Measurements from ENCODE around the gene C12orf43. TPM values are rescaled to one million over a fixed set of nuclear protein-coding genes. Genes with fewer than 3 reads are reported as not detected.
A peak's percentile ranks its signal among the peaks of the same experiment; 100 is the strongest.

C12orf43 gene
- total RNA-seq, 1 donor from 2014 or later: 12.8 TPM

DNA sequence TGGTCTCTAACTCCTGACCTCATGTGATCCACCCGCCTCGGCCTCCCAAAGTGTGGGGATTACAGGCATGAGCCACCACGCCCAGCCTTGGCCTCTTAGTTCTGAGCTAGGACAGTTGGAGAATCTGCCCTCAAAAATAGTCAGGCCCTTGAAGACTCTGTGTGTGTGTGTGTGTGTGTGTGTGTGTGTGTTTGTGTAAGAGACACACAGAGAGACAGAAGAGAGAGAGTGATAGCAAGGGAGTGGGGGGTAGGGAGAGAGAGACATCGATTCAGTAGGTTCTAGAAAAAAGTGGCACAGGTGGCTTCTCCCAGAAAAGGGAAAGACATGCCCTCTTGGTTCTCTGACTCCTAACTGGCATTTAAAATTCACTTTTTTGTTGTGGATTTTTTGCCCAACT lies 32.5 kb downstream of the C12orf43 start:
- Mint-ChIP-seq H3K27ac (no peak overlapping the region), H3K27me3 (ENCODE audit: insufficient read depth, low read depth) (peaks cover 3% of the 10 kb centered on the region), H3K4me1 (peaks cover 16% of the 10 kb centered on the region), H3K4me3 (no peak overlapping the region), H3K9me3 (no peaks in the 10 kb centered on the region), H3K36me3 (no peaks in the 10 kb centered on the region)
- no peak for TF ChIP-seq EZH2 (IDR thresholded peaks at IDR 0.05)
- TF ChIP-seq, protein P1, sequence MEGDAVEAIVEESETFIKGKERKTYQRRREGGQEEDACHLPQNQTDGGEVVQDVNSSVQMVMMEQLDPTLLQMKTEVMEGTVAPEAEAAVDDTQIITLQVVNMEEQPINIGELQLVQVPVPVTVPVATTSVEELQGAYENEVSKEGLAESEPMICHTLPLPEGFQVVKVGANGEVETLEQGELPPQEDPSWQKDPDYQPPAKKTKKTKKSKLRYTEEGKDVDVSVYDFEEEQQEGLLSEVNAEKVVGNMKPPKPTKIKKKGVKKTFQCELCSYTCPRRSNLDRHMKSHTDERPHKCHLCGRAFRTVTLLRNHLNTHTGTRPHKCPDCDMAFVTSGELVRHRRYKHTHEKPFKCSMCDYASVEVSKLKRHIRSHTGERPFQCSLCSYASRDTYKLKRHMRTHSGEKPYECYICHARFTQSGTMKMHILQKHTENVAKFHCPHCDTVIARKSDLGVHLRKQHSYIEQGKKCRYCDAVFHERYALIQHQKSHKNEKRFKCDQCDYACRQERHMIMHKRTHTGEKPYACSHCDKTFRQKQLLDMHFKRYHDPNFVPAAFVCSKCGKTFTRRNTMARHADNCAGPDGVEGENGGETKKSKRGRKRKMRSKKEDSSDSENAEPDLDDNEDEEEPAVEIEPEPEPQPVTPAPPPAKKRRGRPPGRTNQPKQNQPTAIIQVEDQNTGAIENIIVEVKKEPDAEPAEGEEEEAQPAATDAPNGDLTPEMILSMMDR (IDR thresholded peaks at IDR 0.05): no peak
- TF ChIP-seq EZH2phosphoT487 (IDR thresholded peaks at IDR 0.05): no peak
- Histone ChIP-seq H3K4me3 (no peak overlapping the region), H3K9ac (no peak overlapping the region), H3K27me3 (no peaks in the 10 kb centered on the region), H4K20me1 (ENCODE audit: low read depth) (no peaks in the 10 kb centered on the region), H3K27ac (no peak overlapping the region), H3F3A (ENCODE audit: low read depth) (no peaks in the 10 kb centered on the region), H3K36me3 (no peaks in the 10 kb centered on the region), H3K79me2 (ENCODE audit: low read depth) (no peaks in the 10 kb centered on the region), H3K4me1 (peaks cover 10% of the 10 kb centered on the region), H3K9me3 (ENCODE audit: low read depth) (no peaks in the 10 kb centered on the region), H3K4me2 (no peak overlapping the region), H2AFZ (replicated peaks) (peak overlapping the region; percentile 34)
- no peak for DNase-seq (ENCODE audit: low spot score)

DNA sequence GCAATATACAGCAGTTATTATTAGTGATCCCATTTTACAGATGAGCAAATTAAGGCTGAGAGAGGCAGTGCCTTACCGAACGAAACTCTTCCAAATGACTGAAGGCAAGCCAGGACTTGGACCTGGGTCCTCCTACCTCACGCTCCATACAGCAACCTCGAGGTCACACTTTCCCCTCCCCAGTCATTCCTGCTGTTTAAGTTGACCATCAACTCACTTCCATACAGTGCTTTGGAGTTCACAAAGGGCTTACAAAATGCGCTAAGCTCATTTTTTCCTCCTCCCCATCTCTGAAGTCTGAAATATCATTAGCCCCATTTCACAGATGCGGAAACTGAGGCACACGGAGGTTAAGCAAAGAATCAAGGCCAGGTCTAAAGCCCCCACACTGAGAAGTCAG lies 33.6 kb downstream of the C12orf43 start:
- no peaks in the 10 kb centered on the region for H4K20me1 ChIP-seq (ENCODE audit: low read depth)
- H3K27me3 Mint-ChIP-seq (ENCODE audit: insufficient read depth, low read depth): peaks cover 3% of the 10 kb centered on the region
- H3K9ac ChIP-seq: no peak overlapping the region
- peak overlapping the region; percentile 46 for H3K4me3 Mint-ChIP-seq
- H3K4me1 Mint-ChIP-seq: peaks cover 16% of the 10 kb centered on the region
- H3K4me2 ChIP-seq: no peak overlapping the region
- H3F3A ChIP-seq (ENCODE audit: low read depth): no peaks in the 10 kb centered on the region
- no peak overlapping the region for H2AFZ ChIP-seq (replicated peaks)
- H3K36me3 Mint-ChIP-seq: no peaks in the 10 kb centered on the region
- H3K4me3 ChIP-seq: no peak overlapping the region
- no peaks in the 10 kb centered on the region for H3K9me3 Mint-ChIP-seq
- TF ChIP-seq EZH2phosphoT487 (IDR thresholded peaks at IDR 0.05) (no peak), EZH2 (IDR thresholded peaks at IDR 0.05) (no peak)
- TF ChIP-seq, protein P1 (IDR thresholded peaks at IDR 0.05): no peak
- H3K27ac ChIP-seq: no peak overlapping the region
- no peak for DNase-seq (ENCODE audit: low spot score)
- no peaks in the 10 kb centered on the region for H3K36me3 ChIP-seq
- H3K27me3 ChIP-seq: no peaks in the 10 kb centered on the region
- H3K79me2 ChIP-seq (ENCODE audit: low read depth): no peaks in the 10 kb centered on the region
- H3K4me1 ChIP-seq: peaks cover 10% of the 10 kb centered on the region
- no peaks in the 10 kb centered on the region for H3K9me3 ChIP-seq (ENCODE audit: low read depth)
- no peak overlapping the region for H3K27ac Mint-ChIP-seq

DNA sequence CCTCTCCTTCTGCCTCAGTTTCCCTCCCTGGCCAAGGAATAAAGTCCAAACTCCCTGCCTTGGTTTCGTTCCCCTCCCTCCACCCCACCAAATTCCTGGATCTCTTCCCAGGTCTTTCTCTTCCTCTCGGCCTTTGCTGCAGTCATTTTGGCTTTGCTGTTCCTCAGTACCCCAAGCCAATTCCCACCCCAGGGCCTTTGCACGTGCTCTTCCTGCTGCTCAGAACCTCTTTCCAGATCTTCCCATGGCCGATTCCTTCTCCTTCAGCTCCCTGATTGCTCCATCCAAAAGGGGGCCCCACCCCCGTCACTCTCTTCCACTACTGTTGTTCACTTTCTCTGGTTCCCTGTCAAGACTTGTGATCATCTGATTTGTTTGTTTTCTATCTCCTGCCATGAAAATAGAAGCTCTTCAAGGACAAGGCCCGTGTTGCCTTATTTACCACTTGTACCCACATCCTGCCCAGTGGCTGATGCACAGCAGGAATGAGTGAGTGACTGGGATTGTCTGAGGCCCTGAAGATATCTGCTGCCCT lies 34.8 kb downstream of the C12orf43 start:
- no peak overlapping the region for H3K27ac ChIP-seq
- H3K4me2 ChIP-seq: no peak overlapping the region
- Mint-ChIP-seq H3K27ac (no peak overlapping the region), H3K36me3 (no peaks in the 10 kb centered on the region), H3K4me3 (no peak overlapping the region), H3K9me3 (no peaks in the 10 kb centered on the region), H3K4me1 (peaks cover 16% of the 10 kb centered on the region), H3K27me3 (ENCODE audit: insufficient read depth, low read depth) (peaks cover 3% of the 10 kb centered on the region)
- H3K27me3 ChIP-seq: no peaks in the 10 kb centered on the region
- no peak for TF ChIP-seq EZH2phosphoT487 (IDR thresholded peaks at IDR 0.05)
- no peak for DNase-seq (ENCODE audit: low spot score)
- no peaks in the 10 kb centered on the region for H3K9me3 ChIP-seq (ENCODE audit: low read depth)
- H3K4me3 ChIP-seq: no peak overlapping the region
- H3K9ac ChIP-seq: no peak overlapping the region
- H2AFZ ChIP-seq (replicated peaks): no peak overlapping the region
- no peaks in the 10 kb centered on the region for H3K79me2 ChIP-seq (ENCODE audit: low read depth)
- H4K20me1 ChIP-seq (ENCODE audit: low read depth): no peaks in the 10 kb centered on the region
- H3K36me3 ChIP-seq: no peaks in the 10 kb centered on the region
- H3F3A ChIP-seq (ENCODE audit: low read depth): no peaks in the 10 kb centered on the region
- H3K4me1 ChIP-seq: peaks cover 10% of the 10 kb centered on the region

DNA sequence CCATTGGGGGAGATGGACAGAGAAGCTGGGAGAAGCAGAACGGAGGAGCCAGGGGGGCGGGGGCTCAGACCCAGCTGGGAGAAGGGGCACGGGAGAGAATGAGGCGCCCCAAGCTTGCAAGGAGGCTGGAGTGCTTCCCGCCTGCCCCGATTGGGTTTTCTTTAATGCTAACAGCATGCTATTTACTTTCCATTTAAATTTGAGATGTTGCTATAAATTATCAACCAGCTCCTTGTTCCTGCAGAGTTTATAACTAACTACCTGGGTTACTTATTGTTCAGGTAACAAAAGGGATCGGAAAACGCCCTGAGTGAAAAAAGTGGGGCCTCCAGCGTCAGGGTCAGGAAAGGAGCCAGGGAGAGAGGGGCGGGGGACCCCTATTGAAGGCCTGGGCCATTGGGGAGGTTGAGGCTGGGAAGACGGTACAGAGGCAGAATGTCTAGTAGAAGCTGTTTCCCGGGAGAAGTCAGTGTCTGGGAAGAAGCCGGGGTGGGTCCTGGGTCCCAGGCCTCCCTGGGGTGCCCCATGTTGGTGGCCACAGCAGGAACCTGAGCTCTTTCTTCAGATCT lies 35.4 kb downstream of the C12orf43 start:
- no peaks in the 10 kb centered on the region for H3K79me2 ChIP-seq (ENCODE audit: low read depth)
- H3K27ac Mint-ChIP-seq: no peak overlapping the region
- no peak overlapping the region for H3K4me3 Mint-ChIP-seq
- no peak for TF ChIP-seq EZH2 (IDR thresholded peaks at IDR 0.05)
- no peak for TF ChIP-seq EZH2phosphoT487 (IDR thresholded peaks at IDR 0.05)
- TF ChIP-seq, protein P1 (IDR thresholded peaks at IDR 0.05): no peak
- peaks cover 10% of the 10 kb centered on the region for H3K4me1 ChIP-seq
- no peaks in the 10 kb centered on the region for H3F3A ChIP-seq (ENCODE audit: low read depth)
- DNase-seq (ENCODE audit: low spot score): no peak
- H3K27me3 Mint-ChIP-seq (ENCODE audit: insufficient read depth, low read depth): peaks cover 3% of the 10 kb centered on the region
- no peak overlapping the region for H3K27ac ChIP-seq
- no peaks in the 10 kb centered on the region for H3K9me3 Mint-ChIP-seq
- no peak overlapping the region for H2AFZ ChIP-seq (replicated peaks)
- no peaks in the 10 kb centered on the region for H3K27me3 ChIP-seq
- no peaks in the 10 kb centered on the region for H3K36me3 Mint-ChIP-seq
- no peaks in the 10 kb centered on the region for H3K36me3 ChIP-seq
- peaks cover 16% of the 10 kb centered on the region for H3K4me1 Mint-ChIP-seq
- no peaks in the 10 kb centered on the region for H4K20me1 ChIP-seq (ENCODE audit: low read depth)
- no peak overlapping the region for H3K4me2 ChIP-seq
- H3K9ac ChIP-seq: no peak overlapping the region
- no peak overlapping the region for H3K4me3 ChIP-seq
- no peaks in the 10 kb centered on the region for H3K9me3 ChIP-seq (ENCODE audit: low read depth)
